Stimulated activated CD8-positive, alpha-beta memory T cell treated with anti-CD3 and anti-CD28 coated beads, Interleukin-2, amount 100 ng/mL, for 48 hours (primary cell): ENCODE data around the gene PPT2.
"Not testable (repeated sequence)": the region's sequence is repeated elsewhere in the genome, so short reads cannot be mapped to it uniquely, and the experiment has no call there.

Source experiments
- DNase-seq, 2 donors: peaks; one replicate each; pipeline ENCODE4 v3.0.0-alpha.2; 2020; ENCODE audit warnings: low read depth in 2 of 2

Gene PPT2

DNA sequence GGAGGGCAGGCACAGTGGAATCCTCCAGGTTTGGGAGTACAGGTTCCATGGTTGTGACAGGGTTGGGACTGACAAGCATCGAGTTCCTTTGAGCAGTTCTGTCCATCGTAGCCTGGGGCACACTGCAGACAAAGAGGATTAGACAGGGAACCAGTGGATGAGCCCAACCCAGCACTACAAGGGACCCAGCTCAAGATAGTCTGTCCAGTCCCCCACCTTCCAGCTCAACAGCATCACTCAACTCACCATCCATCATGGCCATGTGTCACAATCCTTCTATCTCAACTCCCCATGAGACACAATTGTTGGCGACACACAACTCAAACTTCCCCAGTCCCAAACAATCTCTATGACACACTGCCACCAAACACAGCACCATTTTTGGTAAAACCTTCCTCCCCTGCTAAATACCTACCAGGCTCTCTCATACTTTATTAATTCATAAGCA lies 50.4 kb downstream of the PPT2 start:
- no peak for DNase-seq

DNA sequence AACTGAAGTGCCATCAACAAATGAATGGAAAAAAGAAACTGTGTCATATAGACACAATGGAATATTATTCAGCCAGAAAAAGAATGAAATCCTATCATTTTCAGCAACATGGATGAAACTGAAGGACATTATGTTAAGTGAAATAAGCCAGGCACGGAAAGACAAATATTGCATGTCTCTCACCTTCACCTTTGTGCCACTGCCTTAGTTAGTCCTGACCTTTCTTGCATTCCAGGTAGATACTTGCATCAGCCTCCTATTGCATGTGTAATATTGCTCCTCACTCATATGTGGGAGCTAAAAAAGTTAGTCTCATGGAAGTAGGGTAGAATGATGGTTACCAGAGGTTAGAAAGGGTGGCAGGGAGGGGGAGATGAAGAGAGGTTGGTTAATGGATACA lies 55.1 kb downstream of the PPT2 start:
- no peak for DNase-seq

DNA sequence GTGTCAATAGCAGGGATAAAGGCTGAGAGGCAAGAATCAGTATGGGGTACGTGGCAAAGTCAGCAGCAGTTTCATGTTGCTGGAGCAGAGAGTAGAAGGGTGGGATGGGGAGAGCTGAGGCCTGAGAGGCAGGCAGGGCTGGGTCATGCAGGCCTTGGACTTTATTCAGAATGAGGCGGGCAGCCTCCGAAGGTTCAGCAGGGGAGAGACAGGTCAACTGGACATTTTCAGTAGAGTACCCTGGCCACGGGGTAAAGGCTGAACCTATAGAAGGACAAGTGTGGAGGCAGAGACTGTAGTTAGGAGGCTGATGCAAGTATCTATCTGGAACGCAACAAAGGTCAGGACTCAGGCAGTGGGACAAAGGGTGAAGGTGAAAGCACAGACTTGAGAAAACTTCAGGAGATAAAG lies 56.3 kb downstream of the PPT2 start:
- no peak for DNase-seq

DNA sequence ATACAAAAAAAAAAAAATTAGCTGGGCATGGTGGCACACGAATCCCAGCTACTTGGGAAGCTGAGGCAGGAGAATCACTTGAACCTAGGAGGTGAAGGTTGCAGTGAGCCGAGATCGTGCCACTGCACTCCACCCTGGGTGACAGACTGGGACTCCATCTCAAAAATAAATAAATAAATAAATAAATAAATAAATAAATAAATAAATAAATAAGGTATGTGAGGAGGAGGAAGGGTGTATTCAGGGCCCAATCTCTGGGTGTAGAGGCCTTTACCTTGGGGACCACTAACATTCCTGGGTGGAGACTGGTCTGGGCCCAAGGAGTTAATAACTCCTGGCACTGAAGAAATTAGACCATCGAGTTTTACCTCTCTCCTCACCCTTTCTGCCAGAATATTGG lies 57.5 kb downstream of the PPT2 start:
- not testable (repeated sequence) for DNase-seq

DNA sequence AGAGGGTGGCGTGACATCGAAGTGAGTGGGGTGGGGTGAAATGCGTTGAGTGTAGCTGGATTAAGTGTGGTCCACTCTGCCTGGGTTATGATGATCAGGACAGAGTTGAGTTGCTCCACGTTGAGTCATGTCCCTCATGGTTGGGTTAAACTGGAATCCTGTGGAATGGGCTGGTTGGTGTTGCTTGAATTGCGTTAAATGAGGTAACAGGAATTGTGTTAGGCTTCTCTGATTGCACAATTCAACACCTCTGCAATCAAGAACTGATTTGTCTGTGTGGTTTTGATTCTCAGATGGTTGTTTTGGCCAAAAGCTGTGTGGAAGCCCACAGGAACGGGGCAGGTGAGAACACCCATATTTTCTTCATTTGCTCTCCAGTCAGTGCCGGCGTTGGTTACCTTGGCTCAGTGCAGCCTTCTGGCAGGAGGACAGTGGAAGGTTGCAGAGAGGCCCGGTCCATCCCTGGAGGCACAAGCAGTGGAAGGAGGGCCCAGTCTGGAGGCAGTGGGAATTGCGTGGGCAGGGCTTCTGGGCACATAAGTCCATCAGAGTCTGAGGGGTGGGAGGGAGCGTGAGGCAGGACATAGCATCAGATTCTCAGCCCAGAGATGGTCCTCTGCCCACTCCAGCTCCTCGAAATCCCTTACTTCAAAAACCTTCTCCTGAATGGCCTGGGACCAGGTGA lies 58.3 kb downstream of the PPT2 start:
- DNase-seq: no peak
